PC-3 (cell line): ENCODE measurements around the gene STOML3.

Experiments used
- EZH2 ChIP-seq: fragments of 300-600 bp; sonication (generic); IDR thresholded peaks from one replicate; pipeline ENCODE4 v1.6.1; 2017; ENCODE audit warnings: antibody characterized with exemption, mild to moderate bottlenecking, low read length; ENCODE audit not compliant: unreplicated experiment
- EZH2phosphoT487 ChIP-seq: fragments of 300-600 bp; sonication (generic); IDR thresholded peaks from 2 replicates; pipeline ENCODE4 v1.6.1; 2018; ENCODE audit warnings: mild to moderate bottlenecking, antibody characterized with exemption, low read length, borderline replicate concordance
- TF ChIP-seq, protein P1 (sequence below): fragments of 300-600 bp; sonication (generic); conservative IDR thresholded peaks from 2 replicates; pipeline ENCODE4 v1.5.1; 2017; ENCODE audit warnings: antibody characterized with exemption, low read depth, mild to moderate bottlenecking, low read length

DNA sequence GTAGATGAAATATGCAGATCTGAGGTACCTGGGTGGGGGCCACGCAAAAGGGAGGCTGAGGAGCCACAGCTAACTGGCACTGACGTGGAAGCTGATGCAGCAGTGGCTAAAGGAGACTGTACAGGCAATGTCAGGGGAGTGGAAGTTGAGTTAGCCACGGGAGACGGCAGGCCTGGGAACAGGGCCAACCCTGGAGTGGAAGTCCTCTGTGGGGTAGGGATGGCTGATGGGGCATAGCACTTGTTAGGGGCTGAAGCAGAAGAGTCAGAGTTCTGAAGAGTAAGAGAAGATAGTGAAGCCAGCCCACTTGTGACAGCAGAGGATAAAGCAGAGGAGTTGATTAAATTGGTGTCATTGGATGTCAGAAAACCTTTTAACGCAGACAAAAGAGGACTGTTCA is 22.8 kb upstream of the STOML3 start:
- TF ChIP-seq, protein P1, sequence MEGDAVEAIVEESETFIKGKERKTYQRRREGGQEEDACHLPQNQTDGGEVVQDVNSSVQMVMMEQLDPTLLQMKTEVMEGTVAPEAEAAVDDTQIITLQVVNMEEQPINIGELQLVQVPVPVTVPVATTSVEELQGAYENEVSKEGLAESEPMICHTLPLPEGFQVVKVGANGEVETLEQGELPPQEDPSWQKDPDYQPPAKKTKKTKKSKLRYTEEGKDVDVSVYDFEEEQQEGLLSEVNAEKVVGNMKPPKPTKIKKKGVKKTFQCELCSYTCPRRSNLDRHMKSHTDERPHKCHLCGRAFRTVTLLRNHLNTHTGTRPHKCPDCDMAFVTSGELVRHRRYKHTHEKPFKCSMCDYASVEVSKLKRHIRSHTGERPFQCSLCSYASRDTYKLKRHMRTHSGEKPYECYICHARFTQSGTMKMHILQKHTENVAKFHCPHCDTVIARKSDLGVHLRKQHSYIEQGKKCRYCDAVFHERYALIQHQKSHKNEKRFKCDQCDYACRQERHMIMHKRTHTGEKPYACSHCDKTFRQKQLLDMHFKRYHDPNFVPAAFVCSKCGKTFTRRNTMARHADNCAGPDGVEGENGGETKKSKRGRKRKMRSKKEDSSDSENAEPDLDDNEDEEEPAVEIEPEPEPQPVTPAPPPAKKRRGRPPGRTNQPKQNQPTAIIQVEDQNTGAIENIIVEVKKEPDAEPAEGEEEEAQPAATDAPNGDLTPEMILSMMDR = no peak
- TF ChIP-seq EZH2phosphoT487 = no peak
- TF ChIP-seq EZH2 = no peak
